ENCODE data around the gene LPCAT3. TPM values are rescaled to one million over a fixed set of nuclear protein-coding genes. Genes with fewer than 3 reads are reported as not detected.
"Not testable (repeated sequence)": the region's sequence is repeated elsewhere in the genome, so short reads cannot be mapped to it uniquely, and the experiment has no call there.

Gene LPCAT3
- total and polyA plus RNA-seq, 2 of the 13 experiments (the other 11 are each of a cell fraction or from before 2014, with no cell fraction given) = 44.5 to 64.3 TPM

- Histone ChIP-seq H2AFZ (ENCODE audit: low read length) (no peak overlapping the region), H3K4me3 (replicated peaks in 1 of 3; ENCODE audit: insufficient read depth in 1 of 3, low read depth in 2 of 3, low read length in 3 of 3) (no peak overlapping the region), H3K4me1 (ENCODE audit: insufficient read depth, low read length) (peaks cover 38% of the 10 kb centered on the region), H3K27me3 (ENCODE audit: control insufficient read depth in 1 of 2, insufficient read depth in 2 of 2, low read length in 2 of 2) (0 out of 5 replicates have a peak, but pooled peaks cover 0 to 3% of the 10 kb centered on the region in 2 experiments), H3K27ac (ENCODE audit: extremely low read length, insufficient read depth, low read length) (no peak overlapping the region), H3K36me3 (replicated peaks in 1 of 2; ENCODE audit: control insufficient read depth in 1 of 2, insufficient read depth in 2 of 2, low read length in 2 of 2) (no peaks in the 10 kb centered on the region), H3K9me3 (ENCODE audit: low read length) (no peaks in the 10 kb centered on the region), H3K9ac (ENCODE audit: insufficient read depth, low read depth, low read length) (no peak overlapping the region), H3K79me2 (ENCODE audit: insufficient read depth, low read length) (no peaks in the 10 kb centered on the region), H3K4me2 (ENCODE audit: low read depth, low read length) (no peak overlapping the region), H4K20me1 (ENCODE audit: insufficient read depth, low read length) (no peaks in the 10 kb centered on the region)
- ChIA-PET CTCF (ENCODE audit: low intra/inter-chr PET ratio, low total read pairs) (no interaction called here), POLR2A (no interaction called here)
- no peak for FAIRE-seq
- intact Hi-C loops (cut with micrococcal nuclease; ENCODE audit: unreplicated experiment) (no loop called here), in situ Hi-C loops (cut with HindIII; ENCODE audit: extremely low pct_ligation_motif_present, low pct_unique_long_range_greater_than_20kb) (loop anchor here (5.0 kb wide), 1 partner anchor 37 kb away; the partner anchor contains the start of gene C1R)
- TF ChIP-seq SIN3A (IDR thresholded peaks at IDR 0.05; ENCODE audit: borderline replicate concordance, low read depth, low read length) (no peak), MIER3 (CRISPR knock-in tag; IDR thresholded peaks at IDR 0.05; ENCODE audit: borderline replicate concordance) (no peak), ZNF234 (CRISPR knock-in tag; conservative IDR thresholded peaks at IDR 0.05) (no peak), TERF1 (CRISPR knock-in tag; IDR thresholded peaks at IDR 0.05) (no peak), ZNF296 (CRISPR knock-in tag; conservative IDR thresholded peaks at IDR 0.05) (no peak), ZNF18 (CRISPR knock-in tag; IDR thresholded peaks at IDR 0.05; ENCODE audit: insufficient replicate concordance) (no peak), ETV5 (CRISPR knock-in tag; IDR thresholded peaks at IDR 0.05; ENCODE audit: borderline replicate concordance) (no peak), ZNF124 (CRISPR knock-in tag; IDR thresholded peaks at IDR 0.05) (no peak), E2F5 (CRISPR knock-in tag; conservative IDR thresholded peaks at IDR 0.05) (no peak)
- no TSS peak for BruUV-seq (replicated peaks)
- ATAC-seq = no peak
- WGBS (ENCODE audit: low lambda C conversion rate) = 50% methylated on average over 4 of the region's 4 CpGs
- no peak for DNase-seq (ENCODE audit: low spot score)
These were observed 36.6 kb upstream of the LPCAT3 start for GRCh38 chr12:7054925-7055324.

GRCh38 chr12:7049973-7050372 lies 31.7 kb upstream of the LPCAT3 start:
- H3K4me3 ChIP-seq (replicated peaks in 1 of 3; ENCODE audit: insufficient read depth in 1 of 3, low read depth in 2 of 3, low read length in 3 of 3); H2AFZ ChIP-seq (ENCODE audit: low read length); H3K9ac ChIP-seq (ENCODE audit: insufficient read depth, low read depth, low read length); ATAC-seq; H3K27me3 ChIP-seq (ENCODE audit: control insufficient read depth in 1 of 2, insufficient read depth in 2 of 2, low read length in 2 of 2); FAIRE-seq; BruUV-seq (replicated peaks); H3K79me2 ChIP-seq (ENCODE audit: insufficient read depth, low read length); intact Hi-C loops (cut with micrococcal nuclease; ENCODE audit: unreplicated experiment); H3K27ac ChIP-seq (ENCODE audit: extremely low read length, insufficient read depth, low read length); H3K36me3 ChIP-seq (replicated peaks in 1 of 2; ENCODE audit: control insufficient read depth in 1 of 2, insufficient read depth in 2 of 2, low read length in 2 of 2); DNase-seq (ENCODE audit: low spot score); H3K4me2 ChIP-seq (ENCODE audit: low read depth, low read length); CTCF ChIA-PET (ENCODE audit: low intra/inter-chr PET ratio, low total read pairs); H3K9me3 ChIP-seq (ENCODE audit: low read length); H4K20me1 ChIP-seq (ENCODE audit: insufficient read depth, low read length); in situ Hi-C loops (cut with HindIII; ENCODE audit: extremely low pct_ligation_motif_present, low pct_unique_long_range_greater_than_20kb): not testable (repeated sequence)
- POLR2A ChIA-PET = interaction anchor here (1.4 to 2.5 kb wide), 2 partner anchors 9 to 106 kb away, joined by 7 to 12 read pairs; partner anchors contain the start of genes C12orf57 and RNU7-1
- WGBS (ENCODE audit: low lambda C conversion rate) = 68% methylated on average over 3 of the region's 3 CpGs
- H3K4me1 ChIP-seq (ENCODE audit: insufficient read depth, low read length) = peaks cover 38% of the 10 kb centered on the region

Measured in HepG2 (cell line).